A549 (cell line): ENCODE measurements around the gene ACER3. TPM values are rescaled to one million over a fixed set of nuclear protein-coding genes. Genes with fewer than 3 reads are reported as not detected.

ENCODE experiments used
- ATAC-seq, 2 experiments: fragments of 200-7000 bp in 1 of 2; fragments of >200 bp in 1 of 2; cut with Nextera tagmentation in 1 of 2; cut with Tn5 transposase in 1 of 2; 3 replicates each; pipeline versions ENCODE4 v1.8.0 to v1.9.1; 2018 to 2020; ENCODE audit warnings: mild to moderate bottlenecking in 1 of 2, moderate library complexity in 1 of 2
- CTCF ChIA-PET: fragments of 300-600 bp; sonication (Branson Sonifier 250); formaldehyde crosslinking; extraction: SDS; loops from one replicate; lab custom pipeline; 2021; ENCODE audit warnings: antibody characterized with exemption, inconsistent platforms; lab: Yijun Ruan, JAX
- POLR2A ChIA-PET: fragments of 350-600 bp; formaldehyde crosslinking; extraction: SDS; loops from one replicate; lab custom pipeline; 2021; ENCODE audit warnings: antibody characterized with exemption, inconsistent platforms; lab: Yijun Ruan, JAX
- DNase-seq, 2 experiments: peaks; one replicate each; pipeline versions ENCODE4 v3.0.0 to v3.0.0-alpha.2; 2011 to 2016; ENCODE audit warnings: low read depth in 1 of 2, low spot score in 1 of 2
- FAIRE-seq: peaks from 2 replicates; lab custom pipeline; 2011; peaks lifted over from hg19 to GRCh38; lab: Jason Lieb, UNC
- H3K27ac ChIP-seq, 2 experiments: fragments of >200 bp; sonication (Bioruptor Twin); formaldehyde crosslinking; 3 replicates each; pipeline ENCODE4 v1.5.1; 2016 to 2017
- H3K4me1 ChIP-seq: fragments of >200 bp; sonication (Bioruptor Twin); formaldehyde crosslinking; 3 replicates; pipeline ENCODE4 v1.6.1; 2016
- H3K4me2 ChIP-seq: fragments of >200 bp; sonication (Bioruptor Twin); formaldehyde crosslinking; 3 replicates; pipeline ENCODE4 v1.6.1; 2016
- H3K4me3 ChIP-seq: fragments of >200 bp; sonication (Bioruptor Twin); formaldehyde crosslinking; 3 replicates; pipeline ENCODE4 v1.5.1; 2016
- H3K9me3 ChIP-seq: fragments of >200 bp; sonication (Bioruptor Twin); formaldehyde crosslinking; 3 replicates; pipeline ENCODE4 v1.6.1; 2016
- CBX2 ChIP-seq: fragments of 200-600 bp; sonication (generic); IDR thresholded peaks from 2 replicates; pipeline ENCODE4 v1.6.1; 2016; ENCODE audit warnings: low read depth, mild to moderate bottlenecking, borderline replicate concordance
- CHD2 ChIP-seq: fragments of 150-350 bp; IDR thresholded peaks from 2 replicates; pipeline ENCODE4 v1.6.1; 2014; ENCODE audit warnings: low read length; ENCODE audit not compliant: partially characterized antibody
- CTCF ChIP-seq: fragments of >200 bp; sonication (Bioruptor Twin); formaldehyde crosslinking; IDR thresholded peaks from 3 replicates; pipeline ENCODE4 v1.5.1; 2016
- E2F6 ChIP-seq: IDR thresholded peaks from 2 replicates; pipeline ENCODE4 v1.6.1; 2012; ENCODE audit warnings: low read depth, borderline replicate concordance
- EHF ChIP-seq: fragments of 250-450 bp; sonication (Bioruptor Pico); IDR thresholded peaks from 2 replicates; pipeline ENCODE4 v1.5.0; 2020; ENCODE audit warnings: mild to moderate bottlenecking
- EHMT2 ChIP-seq: fragments of 200-600 bp; sonication (generic); IDR thresholded peaks from 2 replicates; pipeline ENCODE4 v1.6.1; 2016; ENCODE audit warnings: antibody characterized with exemption, low read depth, mild to moderate bottlenecking, moderate library complexity
- EP300 ChIP-seq, 2 experiments: fragments of >200 bp; sonication (Bioruptor Twin); formaldehyde crosslinking; IDR thresholded peaks; 2 replicates in 1 of 2; 3 replicates in 1 of 2; pipeline ENCODE4 v1.6.1; 2016 to 2017
- FOSL2 ChIP-seq, 2 experiments: fragments of 450-650 bp in 1 of 2; fragments of >200 bp in 1 of 2; sonication (Bioruptor Twin) in 1 of 2; formaldehyde crosslinking; IDR thresholded peaks; 2 replicates each; pipeline versions ENCODE4 v1.5.0 to v1.6.1; 2016 to 2020; ENCODE audit warnings: mild to moderate bottlenecking in 1 of 2, moderate library complexity in 1 of 2
- GATA3 ChIP-seq: IDR thresholded peaks from 2 replicates; pipeline ENCODE4 v1.6.1; 2012; ENCODE audit warnings: borderline replicate concordance
- HES2 ChIP-seq: fragments of >200 bp; sonication (Bioruptor Twin); formaldehyde crosslinking; IDR thresholded peaks from 2 replicates; pipeline ENCODE4 v1.6.1; 2016
- HEYL ChIP-seq: fragments of 250-450 bp; sonication (Bioruptor Pico); IDR thresholded peaks from 2 replicates; pipeline ENCODE4 v1.8.0; 2021; ENCODE audit warnings: mild to moderate bottlenecking, moderate library complexity
- HOXB13 ChIP-seq: fragments of 250-450 bp; sonication (Bioruptor Pico); IDR thresholded peaks from 2 replicates; pipeline ENCODE4 v1.5.0; 2020; ENCODE audit warnings: low read depth, mild to moderate bottlenecking, moderate library complexity
- JUN ChIP-seq, 2 experiments: fragments of >200 bp; sonication (Bioruptor Twin); formaldehyde crosslinking; IDR thresholded peaks; 2 replicates in 1 of 2; 3 replicates in 1 of 2; pipeline ENCODE4 v1.6.1; 2016 to 2017
- JUNB ChIP-seq: fragments of >200 bp; sonication (Bioruptor Twin); formaldehyde crosslinking; IDR thresholded peaks from 2 replicates; pipeline ENCODE4 v1.6.1; 2016
- MAX ChIP-seq: IDR thresholded peaks from 2 replicates; pipeline ENCODE4 v1.6.1; 2012
- MAZ ChIP-seq: fragments of 150-350 bp; IDR thresholded peaks from 2 replicates; pipeline ENCODE4 v1.6.1; 2014; ENCODE audit warnings: antibody characterized with exemption, low read depth, low read length, borderline replicate concordance
- RAD21 ChIP-seq, 2 experiments: fragments of >200 bp in 1 of 2; sonication (Bioruptor Twin) in 1 of 2; formaldehyde crosslinking in 1 of 2; IDR thresholded peaks in 1 of 2; conservative IDR thresholded peaks in 1 of 2; 2 replicates in 1 of 2; 3 replicates in 1 of 2; pipeline ENCODE4 v1.6.1; 2012 to 2018; ENCODE audit warnings: inconsistent platforms in 1 of 2
- RARB ChIP-seq: fragments of 250-450 bp; sonication (Bioruptor Pico); IDR thresholded peaks from 2 replicates; pipeline ENCODE4 v1.8.0; 2021; ENCODE audit warnings: mild to moderate bottlenecking, moderate library complexity
- RFX5 ChIP-seq: fragments of 450-650 bp; IDR thresholded peaks from 2 replicates; pipeline ENCODE4 v1.7.1; 2014; ENCODE audit warnings: antibody characterized with exemption, mild to moderate bottlenecking, moderate library complexity
- SMC3 ChIP-seq: fragments of >200 bp; sonication (Bioruptor Twin); formaldehyde crosslinking; IDR thresholded peaks from 3 replicates; pipeline ENCODE4 v1.6.1; 2018; ENCODE audit warnings: inconsistent platforms
- SREBF2 ChIP-seq: fragments of 450-650 bp; IDR thresholded peaks from 2 replicates; pipeline ENCODE4 v1.6.1; 2014; ENCODE audit warnings: mild to moderate bottlenecking, moderate library complexity
- TFCP2L1 ChIP-seq: fragments of 250-450 bp; sonication (Bioruptor Pico); IDR thresholded peaks from 2 replicates; pipeline ENCODE4 v1.5.0; 2021; ENCODE audit warnings: mild to moderate bottlenecking
- WGBS: methylation state at CpG from one replicate; pipeline ENCODE4 v1.1.6; 2017; ENCODE audit errors: missing lambda C conversion rate; 5-methylcytosine and 5-hydroxymethylcytosine counted together
- polyA plus RNA-seq, 4 experiments: library from polyadenylated mRNA; depleted of rRNA in 3 of 4; stranded (reverse); fragments of >200 nt; fragmentation: RNase III in 1 of 4; extraction: RNeasy Plus Mini Kit Qiagen cat#74134 plus additional on column Dnase treatment in 1 of 4; gene quantifications; 2 replicates in 3 of 4; 3 replicates in 1 of 4; pipeline ENCODE4 v1.2.3, GENCODE V29; 2011 to 2017

ACER3 gene
- polyA plus RNA-seq, 2 of the 4 experiments (the other 2 are of a cell fraction): 16.0 to 46.6 TPM

GRCh38 chr11:76984743-76985142 is 124.0 kb downstream of the ACER3 start:
- no peak for DNase-seq
- ChIA-PET POLR2A (no interaction called here), CTCF (no interaction called here)
- ATAC-seq: no peak
- WGBS: 93% methylated on average over 1 of the region's 1 CpG
- no peak for FAIRE-seq
- Histone ChIP-seq H3K9me3 (no peaks in the 10 kb centered on the region), H3K4me2 (no peak overlapping the region), H3K27ac (no peak overlapping the region), H3K4me1 (no peaks in the 10 kb centered on the region), H3K4me3 (no peak overlapping the region)
- no peak for TF ChIP-seq EP300 (IDR thresholded peaks at IDR 0.05)
- no peak for TF ChIP-seq SMC3

- no peak overlapping the region for H3K4me2 ChIP-seq
- ChIA-PET CTCF (interaction anchor here (0.9 kb wide), 1 partner anchor 253 kb away, joined by 3 read pairs; no protein-coding TSS in a partner anchor), POLR2A (interaction anchor here (0.5 kb wide), 1 partner anchor 156 kb away, joined by 3 read pairs; no protein-coding TSS in a partner anchor)
- no peak for ATAC-seq
- H3K27ac ChIP-seq: no peak overlapping the region
- no peaks in the 10 kb centered on the region for H3K4me1 ChIP-seq
- FAIRE-seq: no peak
- no peaks in the 10 kb centered on the region for H3K9me3 ChIP-seq
- 82% methylated on average over 1 of the region's 1 CpG for WGBS
- DNase-seq: no peak
- TF ChIP-seq EP300 (IDR thresholded peaks at IDR 0.05) (no peak), FOSL2 (IDR thresholded peaks at IDR 0.05) (no peak), FOSL2 (CRISPR knock-in tag; IDR thresholded peaks at IDR 0.05) (no peak), SREBF2 (no peak), HEYL (CRISPR knock-in tag) (no peak), RFX5 (no peak), RARB (CRISPR knock-in tag) (no peak), E2F6 (no peak), TFCP2L1 (no peak), JUN (IDR thresholded peaks at IDR 0.05) (no peak), GATA3 (no peak)
- H3K4me3 ChIP-seq: no peak overlapping the region
Measured at GRCh38 chr11:76987203-76987602, 126.5 kb downstream of the ACER3 start.

GRCh38 chr11:76990628-76991027 is 129.9 kb downstream of the ACER3 start:
- Histone ChIP-seq H3K4me3 (no peak overlapping the region), H3K4me1 (no peaks in the 10 kb centered on the region), H3K4me2 (no peak overlapping the region), H3K27ac (no peak overlapping the region), H3K9me3 (no peaks in the 10 kb centered on the region)
- WGBS: 95% methylated on average over 1 of the region's 1 CpG
- POLR2A ChIA-PET: no interaction called here
- FAIRE-seq (no peak), DNase-seq (no peak), ATAC-seq (no peak)
- CTCF ChIA-PET: interaction anchor here (0.5 to 1.2 kb wide), 3 partner anchors 10 to 38 kb away, joined by 3 to 4 read pairs (median 3); no protein-coding TSS in a partner anchor
- no peak for TF ChIP-seq EHMT2
- TF ChIP-seq CBX2: no peak
- no peak for TF ChIP-seq HES2
- TF ChIP-seq JUNB: no peak
- no peak for TF ChIP-seq RAD21 (conservative IDR thresholded peaks at IDR 0.05 in 1 of 2, IDR thresholded peaks at IDR 0.05 in 1 of 2)
- TF ChIP-seq RFX5: no peak
- no peak for TF ChIP-seq TFCP2L1
- TF ChIP-seq CHD2: no peak
- TF ChIP-seq MAX: no peak
- TF ChIP-seq MAZ: no peak
- TF ChIP-seq HOXB13 (CRISPR knock-in tag): no peak
- no peak for TF ChIP-seq JUN (IDR thresholded peaks at IDR 0.05)
- TF ChIP-seq CTCF: no peak
- no peak for TF ChIP-seq EHF (CRISPR knock-in tag)
